Measurements from ENCODE around the gene USB1. TPM values are rescaled to one million over a fixed set of nuclear protein-coding genes. Genes with fewer than 3 reads are reported as not detected.

USB1 gene
- total and polyA plus RNA-seq, 9 donors: 8.5 to 30.7 (median 22.5) TPM

GRCh38 chr16:57958544-57958943 lies 42.7 kb upstream of the USB1 start:
- Histone ChIP-seq H3K4me3 (no peak overlapping the region), H3K4me1 (ENCODE audit: insufficient read depth) (no peaks in the 10 kb centered on the region), H3K9me3 (no peaks in the 10 kb centered on the region), H3K27me3 (no peaks in the 10 kb centered on the region), H3K27ac (no peak overlapping the region), H3K36me3 (no peaks in the 10 kb centered on the region)
- no peak for DNase-seq
- 46 to 64% (median 63%) methylated on average over 6 of the region's 6 CpGs for WGBS, 3 donors
- intact Hi-C loops (cut with DNase I): no loop called here
- TF ChIP-seq EP300 (IDR thresholded peaks at IDR 0.05) (no peak), POLR2A (IDR thresholded peaks at IDR 0.05) (no peak), CTCF (IDR thresholded peaks at IDR 0.05) (no peak)

GRCh38 chr16:57959121-57959520 lies 42.1 kb upstream of the USB1 start:
- 85 to 90% (median 86%) methylated on average over 8 of the region's 8 CpGs for WGBS, 3 donors
- no peaks in the 10 kb centered on the region for H3K9me3 ChIP-seq
- H3K4me3 ChIP-seq: no peak overlapping the region
- H3K36me3 ChIP-seq: no peaks in the 10 kb centered on the region
- no peak for DNase-seq
- no peaks in the 10 kb centered on the region for H3K27me3 ChIP-seq
- no peak overlapping the region for H3K27ac ChIP-seq
- no peaks in the 10 kb centered on the region for H3K4me1 ChIP-seq (ENCODE audit: insufficient read depth)
- intact Hi-C loops (cut with DNase I): no loop called here
- no peak for TF ChIP-seq CTCF (IDR thresholded peaks at IDR 0.05)
- TF ChIP-seq EP300 (IDR thresholded peaks at IDR 0.05): no peak
- no peak for TF ChIP-seq POLR2A (IDR thresholded peaks at IDR 0.05)

GRCh38 chr16:57959804-57960203 lies 41.4 kb upstream of the USB1 start:
- no peaks in the 10 kb centered on the region for H3K4me1 ChIP-seq (ENCODE audit: insufficient read depth)
- H3K27ac ChIP-seq: no peak overlapping the region
- TF ChIP-seq POLR2A (IDR thresholded peaks at IDR 0.05) (no peak), CTCF (IDR thresholded peaks at IDR 0.05) (no peak), EP300 (IDR thresholded peaks at IDR 0.05) (no peak)
- 79 to 89% (median 88%) methylated on average over 10 to 11 of the region's 11 CpGs for WGBS, 3 donors
- no peaks in the 10 kb centered on the region for H3K27me3 ChIP-seq
- intact Hi-C loops (cut with DNase I): no loop called here
- no peaks in the 10 kb centered on the region for H3K36me3 ChIP-seq
- no peak for DNase-seq
- H3K9me3 ChIP-seq: no peaks in the 10 kb centered on the region
- no peak overlapping the region for H3K4me3 ChIP-seq

GRCh38 chr16:57960310-57960709 lies 40.9 kb upstream of the USB1 start:
- intact Hi-C loops (cut with DNase I): no loop called here
- TF ChIP-seq CTCF (IDR thresholded peaks at IDR 0.05) (no peak), POLR2A (IDR thresholded peaks at IDR 0.05) (no peak), EP300 (IDR thresholded peaks at IDR 0.05) (no peak)

More at GRCh38 chr16:57960310-57960709, 40.9 kb upstream of the USB1 start:
- Histone ChIP-seq H3K27ac (no peak overlapping the region), H3K36me3 (no peaks in the 10 kb centered on the region), H3K4me1 (ENCODE audit: insufficient read depth) (no peaks in the 10 kb centered on the region), H3K4me3 (no peak overlapping the region), H3K27me3 (no peaks in the 10 kb centered on the region), H3K9me3 (no peaks in the 10 kb centered on the region)
- DNase-seq: no peak
- WGBS, 3 donors: 77 to 78% (median 78%) methylated on average over 8 to 10 of the region's 10 CpGs
